Activated naive CD4-positive, alpha-beta T cell treated with anti-CD3 and anti-CD28 coated beads, Interleukin-2, amount 10 ng/mL, durations not matched to agents 7 days and 5 days (primary cell): ENCODE results near the gene OR11A1.

Source experiments
- CTCF ChIA-PET: fragments of 350-600 bp; sonication (Branson Sonifier 250); formaldehyde crosslinking; loops from one replicate; lab custom pipeline; 2021; ENCODE audit warnings: antibody characterized with exemption; lab: Charles Lee
- DNase-seq: peaks from one replicate; pipeline ENCODE4 v3.0.0-alpha.2; 2020
- H3K27ac Mint-ChIP-seq: one replicate; pipeline ENCODE4 v1.8.0; 2021; ENCODE audit warnings: mild to moderate bottlenecking, moderate library complexity, mixed read lengths
- H3K27me3 Mint-ChIP-seq: one replicate; pipeline ENCODE4 v1.8.0; 2021; ENCODE audit warnings: mild to moderate bottlenecking, mixed read lengths
- H3K36me3 Mint-ChIP-seq: one replicate; pipeline ENCODE4 v1.8.0; 2021; ENCODE audit warnings: mixed read lengths
- H3K4me1 Mint-ChIP-seq: one replicate; pipeline ENCODE4 v1.8.0; 2021; ENCODE audit warnings: mixed read lengths
- H3K4me3 Mint-ChIP-seq: one replicate; pipeline ENCODE4 v1.8.0; 2021; ENCODE audit warnings: mild to moderate bottlenecking, moderate library complexity, mixed read lengths
- H3K9me3 Mint-ChIP-seq: one replicate; pipeline ENCODE4 v1.8.0; 2021; ENCODE audit warnings: mixed read lengths

Gene OR11A1

DNA sequence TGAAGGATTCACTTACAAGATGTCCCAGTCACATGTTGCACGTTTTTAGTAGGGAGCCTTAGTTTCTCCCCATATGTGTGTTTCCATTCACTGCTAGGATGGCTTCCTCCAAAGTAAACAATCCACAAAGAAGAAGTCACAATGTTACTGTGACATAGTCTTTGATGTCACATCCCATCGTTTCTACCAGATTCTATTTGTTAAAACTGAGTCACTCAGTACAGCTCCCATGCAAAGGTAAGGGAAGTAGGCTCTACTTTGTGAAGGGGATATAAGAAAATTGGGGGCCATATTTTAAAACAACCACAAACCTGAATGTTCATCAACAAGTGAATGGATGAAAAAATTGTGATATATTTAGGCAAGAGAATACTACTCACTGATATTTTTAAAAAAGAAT lies at the start of gene OR11A1, which contains the start of gene OR2H1:
Gene OR11A1 (minus strand): TSS at position 101 of the 400 bp plus-strand sequence. CDS start 29,430 bp downstream, outside the sequence.
Gene OR2H1 (plus strand): TSS at position 185 of the 400 bp plus-strand sequence. CDS start 4,615 bp downstream, outside the sequence.
- CTCF ChIA-PET = interaction anchor here (0.7 kb wide), 1 partner anchor 11 kb away, joined by 3 read pairs; no protein-coding TSS in a partner anchor
- peaks cover 12% of the 10 kb centered on the region for H3K27me3 Mint-ChIP-seq
- H3K4me1 Mint-ChIP-seq = no peaks in the 10 kb centered on the region
- no peak within 1 kb of the TSS for H3K4me3 Mint-ChIP-seq
- no peaks in the 10 kb centered on the region for H3K36me3 Mint-ChIP-seq
- no peak within 1 kb of the TSS for H3K27ac Mint-ChIP-seq
- H3K9me3 Mint-ChIP-seq = no peaks in the 10 kb centered on the region
- DNase-seq = no peak

DNA sequence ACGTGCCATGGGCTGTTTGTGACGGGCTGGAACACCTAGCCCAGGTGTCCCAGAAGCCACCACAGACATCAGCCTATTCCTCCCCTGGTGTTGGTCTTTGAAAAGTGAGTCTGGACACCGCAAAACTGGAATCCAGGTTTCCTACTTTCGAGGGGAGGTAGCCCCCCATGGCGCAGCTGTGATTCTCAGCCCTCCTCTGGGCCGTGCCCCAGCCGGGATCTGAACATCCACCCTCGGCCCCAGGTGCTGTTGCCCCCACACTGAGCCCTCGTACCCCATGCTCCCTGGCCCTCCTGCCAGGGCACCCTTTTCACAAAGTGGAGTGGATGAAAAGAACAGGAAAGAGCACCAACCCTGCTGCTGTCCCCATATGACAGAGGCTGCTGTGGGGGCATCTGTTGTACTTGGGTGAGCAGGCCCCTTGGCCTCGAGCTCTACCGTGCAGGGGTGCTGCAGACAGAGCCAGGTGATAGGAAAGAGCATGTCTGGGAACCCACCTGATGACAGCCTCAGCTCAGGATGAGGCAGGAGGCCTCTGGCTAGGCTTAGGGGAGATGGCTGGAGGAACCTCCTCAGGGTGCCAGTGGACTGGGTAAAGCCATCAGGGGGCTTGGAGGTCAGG lies 49.7 kb upstream of the OR11A1 start:
- Mint-ChIP-seq H3K4me3 (no peak overlapping the region), H3K4me1 (no peaks in the 10 kb centered on the region)

GRCh38 chr6:29505808-29506207 lies 48.9 kb upstream of the OR11A1 start:
- no peak for DNase-seq
- Mint-ChIP-seq H3K27ac (no peak overlapping the region), H3K9me3 (no peaks in the 10 kb centered on the region), H3K36me3 (no peaks in the 10 kb centered on the region), H3K4me1 (no peaks in the 10 kb centered on the region), H3K4me3 (no peak overlapping the region), H3K27me3 (peaks cover 23% of the 10 kb centered on the region)
- CTCF ChIA-PET = no interaction called here

More for the DNA sequence above, 49.7 kb upstream of the OR11A1 start:
- DNase-seq = no peak
- Mint-ChIP-seq H3K27ac (no peak overlapping the region), H3K36me3 (no peaks in the 10 kb centered on the region), H3K9me3 (no peaks in the 10 kb centered on the region), H3K27me3 (peaks cover 25% of the 10 kb centered on the region)
- CTCF ChIA-PET = no interaction called here

- H3K27me3 Mint-ChIP-seq = peaks cover 26% of the 10 kb centered on the region
- no peak overlapping the region for H3K4me3 Mint-ChIP-seq
- no peaks in the 10 kb centered on the region for H3K9me3 Mint-ChIP-seq
- no peak overlapping the region for H3K27ac Mint-ChIP-seq
- DNase-seq = no peak
- H3K4me1 Mint-ChIP-seq = no peaks in the 10 kb centered on the region
- no peaks in the 10 kb centered on the region for H3K36me3 Mint-ChIP-seq
- CTCF ChIA-PET = no interaction called here
Measured at GRCh38 chr6:29504961-29505360, 48.1 kb upstream of the OR11A1 start.

DNA sequence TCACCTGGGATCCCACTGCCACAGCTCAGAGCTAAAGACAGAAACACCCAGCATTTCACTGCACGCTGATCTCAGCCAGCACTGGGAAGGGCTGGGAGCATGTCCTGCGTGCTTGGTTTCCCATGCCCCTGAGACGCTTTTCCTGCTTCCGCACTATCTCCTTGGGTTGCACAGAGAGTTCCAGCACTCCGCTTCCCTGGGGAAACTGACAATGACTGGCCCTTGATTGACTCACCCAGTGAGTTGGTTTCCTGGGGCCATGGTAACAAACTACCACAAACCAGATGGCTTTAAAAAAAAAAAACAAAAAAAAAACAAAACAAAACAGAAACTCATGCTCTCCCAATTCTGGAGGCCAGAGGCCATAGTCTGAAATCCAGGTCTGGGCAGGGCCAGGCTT lies 45.7 kb upstream of the OR11A1 start:
- Mint-ChIP-seq H3K36me3 (no peaks in the 10 kb centered on the region), H3K4me3 (no peak overlapping the region), H3K9me3 (no peaks in the 10 kb centered on the region), H3K27ac (no peak overlapping the region), H3K27me3 (peaks cover 26% of the 10 kb centered on the region), H3K4me1 (no peaks in the 10 kb centered on the region)
- CTCF ChIA-PET = no interaction called here
- no peak for DNase-seq

DNA sequence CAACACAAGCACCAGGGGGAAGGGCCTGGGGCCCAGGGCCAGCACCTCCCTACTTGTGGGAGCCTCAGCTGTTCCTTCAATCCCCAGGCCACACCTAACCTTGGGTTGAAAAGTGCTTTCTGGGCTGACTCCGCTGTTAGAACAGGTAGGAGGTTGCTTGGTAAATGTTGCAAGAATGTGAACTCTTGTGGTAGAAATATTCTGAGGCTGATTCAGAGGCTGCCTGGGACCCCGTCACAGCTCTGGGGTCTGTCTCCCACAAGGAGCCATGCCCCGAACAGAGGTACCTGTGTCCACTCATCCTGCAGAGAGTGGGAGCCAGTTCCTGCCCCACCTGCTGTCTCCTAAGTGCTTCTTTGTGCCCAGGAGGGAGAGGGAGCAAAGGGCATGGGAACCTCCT lies 45.3 kb upstream of the OR11A1 start:
- Mint-ChIP-seq H3K27me3 (peaks cover 31% of the 10 kb centered on the region), H3K4me1 (no peaks in the 10 kb centered on the region), H3K4me3 (no peak overlapping the region), H3K36me3 (no peaks in the 10 kb centered on the region), H3K27ac (no peak overlapping the region), H3K9me3 (no peaks in the 10 kb centered on the region)
- no peak for DNase-seq
- CTCF ChIA-PET = no interaction called here

- H3K27me3 Mint-ChIP-seq = peaks cover 37% of the 10 kb centered on the region
- no peaks in the 10 kb centered on the region for H3K4me1 Mint-ChIP-seq
- DNase-seq = no peak
- CTCF ChIA-PET = no interaction called here
- no peak overlapping the region for H3K4me3 Mint-ChIP-seq
- H3K9me3 Mint-ChIP-seq = no peaks in the 10 kb centered on the region
- no peak overlapping the region for H3K27ac Mint-ChIP-seq
- H3K36me3 Mint-ChIP-seq = no peaks in the 10 kb centered on the region
Measured at GRCh38 chr6:29501106-29501505, 44.2 kb upstream of the OR11A1 start.

DNA sequence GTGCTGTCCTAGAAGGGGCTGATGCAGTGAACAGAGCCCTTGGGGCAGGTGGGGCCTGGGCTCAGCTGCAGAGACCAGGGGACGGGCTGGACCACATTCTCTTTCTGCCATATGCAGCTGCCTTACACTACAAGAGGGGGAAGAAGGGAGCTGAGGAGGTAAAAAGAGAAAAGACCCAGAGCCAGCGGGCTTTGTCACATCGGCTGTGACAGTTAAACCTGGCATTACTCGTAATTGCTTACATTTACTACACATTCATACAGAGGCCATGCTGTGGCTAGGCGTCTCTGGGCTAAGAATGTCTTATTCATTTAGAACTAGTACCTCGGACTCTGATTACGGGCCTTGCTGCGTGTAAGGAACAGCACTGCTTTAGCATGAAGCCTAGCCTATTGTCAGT lies 43.7 kb upstream of the OR11A1 start:
- no peaks in the 10 kb centered on the region for H3K9me3 Mint-ChIP-seq
- no peaks in the 10 kb centered on the region for H3K36me3 Mint-ChIP-seq
- no peak overlapping the region for H3K4me3 Mint-ChIP-seq
- CTCF ChIA-PET = no interaction called here
- H3K4me1 Mint-ChIP-seq = no peaks in the 10 kb centered on the region
- H3K27me3 Mint-ChIP-seq = peaks cover 34% of the 10 kb centered on the region
- no peak for DNase-seq
- H3K27ac Mint-ChIP-seq = no peak overlapping the region

DNA sequence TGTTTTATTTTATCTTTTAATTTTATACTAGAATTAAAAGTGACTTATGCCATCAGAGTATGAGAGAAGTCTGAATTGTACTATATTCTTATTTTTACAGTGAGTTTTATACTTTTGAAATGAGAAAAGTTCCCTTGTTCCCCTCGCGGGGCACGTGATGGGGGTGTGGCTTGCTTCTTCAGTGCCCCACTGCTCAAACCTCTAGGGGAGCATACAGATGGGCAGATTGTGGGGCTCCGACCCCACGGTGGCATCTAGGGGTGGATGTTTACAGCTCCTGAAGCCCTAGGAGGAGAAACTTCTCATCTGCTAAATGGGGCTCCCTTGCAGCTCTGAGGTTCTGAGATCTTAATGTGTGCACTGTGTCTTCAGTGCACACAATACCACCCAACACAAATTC lies 42.8 kb upstream of the OR11A1 start:
- Mint-ChIP-seq H3K9me3 (no peaks in the 10 kb centered on the region), H3K4me1 (no peaks in the 10 kb centered on the region), H3K4me3 (no peak overlapping the region), H3K27me3 (peaks cover 34% of the 10 kb centered on the region), H3K27ac (no peak overlapping the region), H3K36me3 (no peaks in the 10 kb centered on the region)
- no peak for DNase-seq
- CTCF ChIA-PET = no interaction called here

- no peak for DNase-seq
- Mint-ChIP-seq H3K4me1 (no peaks in the 10 kb centered on the region), H3K9me3 (no peaks in the 10 kb centered on the region), H3K36me3 (no peaks in the 10 kb centered on the region), H3K4me3 (no peak overlapping the region), H3K27ac (no peak overlapping the region), H3K27me3 (peaks cover 26% of the 10 kb centered on the region)
- CTCF ChIA-PET = no interaction called here
Measured at GRCh38 chr6:29496961-29497360, 40.1 kb upstream of the OR11A1 start.

DNA sequence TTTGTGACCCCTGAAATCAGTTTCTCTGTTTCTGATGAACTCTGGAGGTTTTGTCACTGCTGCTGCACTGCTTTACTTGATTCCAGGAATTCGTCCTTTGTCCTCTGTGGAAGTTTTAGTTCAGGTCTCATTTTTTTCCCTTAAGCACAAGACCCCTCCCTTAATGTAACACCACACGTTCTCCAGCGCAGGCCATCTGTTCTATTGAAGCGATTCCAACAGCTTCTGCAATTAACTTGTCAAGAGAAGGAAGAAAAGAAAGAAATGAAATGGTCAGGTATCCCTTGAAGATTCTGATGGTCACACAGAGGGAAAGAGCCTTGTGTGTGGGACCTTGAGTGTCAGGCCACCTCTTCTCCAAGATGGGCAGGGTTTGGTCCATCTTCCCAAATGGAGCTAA lies 38.7 kb upstream of the OR11A1 start:
- no peaks in the 10 kb centered on the region for H3K36me3 Mint-ChIP-seq
- no peaks in the 10 kb centered on the region for H3K4me1 Mint-ChIP-seq
- H3K27me3 Mint-ChIP-seq = peaks cover 25% of the 10 kb centered on the region
- no peak overlapping the region for H3K4me3 Mint-ChIP-seq
- no peak overlapping the region for H3K27ac Mint-ChIP-seq
- CTCF ChIA-PET = interaction anchor here (0.6 kb wide), 1 partner anchor 89 kb away, joined by 3 read pairs; no protein-coding TSS in a partner anchor
- no peaks in the 10 kb centered on the region for H3K9me3 Mint-ChIP-seq
- no peak for DNase-seq

DNA sequence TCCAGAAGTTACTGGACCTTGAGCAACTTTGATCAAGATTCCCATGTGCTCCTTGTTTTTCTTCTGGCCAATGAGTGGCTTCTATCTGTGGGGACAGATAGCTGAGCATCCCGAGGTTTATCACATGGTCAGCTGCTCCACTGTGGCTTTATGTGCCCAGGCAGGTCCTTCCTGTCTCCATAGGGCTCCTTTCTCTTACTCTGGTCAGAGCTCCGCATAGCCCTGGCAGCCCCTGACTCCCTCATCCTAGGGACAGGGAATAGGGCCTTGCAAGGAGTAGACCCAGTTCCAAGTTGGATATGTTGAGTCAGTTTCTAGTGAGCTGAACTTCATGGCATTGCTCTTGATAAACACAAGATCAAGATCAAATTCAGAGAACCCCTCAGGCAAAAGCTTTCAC lies 37.3 kb upstream of the OR11A1 start:
- no peaks in the 10 kb centered on the region for H3K36me3 Mint-ChIP-seq
- no peak overlapping the region for H3K4me3 Mint-ChIP-seq
- peaks cover 20% of the 10 kb centered on the region for H3K27me3 Mint-ChIP-seq
- H3K9me3 Mint-ChIP-seq = no peaks in the 10 kb centered on the region
- CTCF ChIA-PET = no interaction called here
- no peaks in the 10 kb centered on the region for H3K4me1 Mint-ChIP-seq
- H3K27ac Mint-ChIP-seq = no peak overlapping the region
- no peak for DNase-seq

DNA sequence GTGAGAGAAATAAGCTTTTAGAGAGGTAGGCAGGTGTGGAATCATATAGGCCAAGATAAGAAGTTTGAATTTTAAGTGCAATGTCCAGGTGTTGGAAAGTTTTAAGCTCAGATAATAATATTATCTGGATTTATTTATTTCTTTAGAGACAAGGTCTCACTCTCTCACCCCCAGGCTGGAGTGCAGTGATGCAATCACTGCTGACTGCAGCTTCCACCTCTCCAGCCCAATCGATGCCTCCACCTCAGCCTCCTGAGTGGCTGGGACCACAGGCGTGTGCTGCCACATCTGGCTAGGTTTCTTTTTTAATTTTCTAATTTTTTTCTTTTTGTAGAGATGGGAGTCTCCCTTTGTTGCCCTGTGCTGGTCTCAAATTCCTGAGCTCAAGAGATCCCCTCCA lies 36.4 kb upstream of the OR11A1 start:
- CTCF ChIA-PET = no interaction called here
- no peak overlapping the region for H3K4me3 Mint-ChIP-seq
- no peak for DNase-seq
- H3K4me1 Mint-ChIP-seq = no peaks in the 10 kb centered on the region
- H3K27me3 Mint-ChIP-seq = peaks cover 20% of the 10 kb centered on the region
- H3K9me3 Mint-ChIP-seq = no peaks in the 10 kb centered on the region
- no peak overlapping the region for H3K27ac Mint-ChIP-seq
- H3K36me3 Mint-ChIP-seq = no peaks in the 10 kb centered on the region

DNA sequence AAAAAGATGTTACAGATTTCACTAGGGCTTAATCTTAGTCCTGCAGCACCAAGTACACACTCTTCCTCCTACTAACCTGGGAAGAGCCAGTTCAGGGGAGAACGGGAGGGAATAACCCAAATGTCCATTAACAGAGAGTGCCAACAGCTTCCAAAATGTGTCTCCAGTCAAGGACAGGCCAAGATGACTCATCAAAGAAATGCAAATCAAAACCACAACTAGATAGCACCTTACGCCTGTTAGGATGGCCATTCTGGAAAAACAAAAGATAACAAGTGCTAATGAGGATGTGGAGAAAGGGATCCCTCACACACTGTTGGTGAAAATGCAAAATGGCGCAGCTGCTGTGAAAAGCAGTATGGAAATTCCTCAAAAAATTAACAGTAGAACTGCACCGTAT lies 34.7 kb upstream of the OR11A1 start:
- no peak overlapping the region for H3K4me3 Mint-ChIP-seq
- H3K36me3 Mint-ChIP-seq = no peaks in the 10 kb centered on the region
- CTCF ChIA-PET = no interaction called here
- H3K9me3 Mint-ChIP-seq = no peaks in the 10 kb centered on the region
- H3K4me1 Mint-ChIP-seq = no peaks in the 10 kb centered on the region
- H3K27me3 Mint-ChIP-seq = peaks cover 9% of the 10 kb centered on the region
- no peak overlapping the region for H3K27ac Mint-ChIP-seq
- no peak for DNase-seq

DNA sequence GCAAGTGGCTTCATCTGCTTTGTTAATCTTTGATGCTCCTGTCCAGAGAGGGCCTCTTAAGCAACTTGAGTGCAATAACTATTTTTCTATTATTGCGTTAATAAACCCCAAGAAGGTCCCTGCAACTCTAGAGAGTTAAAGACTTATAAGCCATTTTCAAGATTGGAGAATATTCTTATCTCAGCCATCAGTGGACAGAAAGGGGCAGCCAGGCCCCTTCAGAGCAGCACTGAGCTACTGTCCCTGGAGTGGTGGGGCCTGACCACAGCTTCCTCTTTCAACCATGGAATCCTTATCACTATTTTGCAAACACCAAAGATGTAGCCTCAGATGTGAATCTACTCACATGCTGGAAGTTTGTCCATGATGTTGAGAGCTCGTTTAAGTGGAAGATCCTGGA lies 33.7 kb upstream of the OR11A1 start:
- CTCF ChIA-PET = no interaction called here
- no peak overlapping the region for H3K27ac Mint-ChIP-seq
- H3K27me3 Mint-ChIP-seq = peaks cover 5% of the 10 kb centered on the region

More for the DNA sequence above, 33.7 kb upstream of the OR11A1 start:
- H3K9me3 Mint-ChIP-seq = no peaks in the 10 kb centered on the region
- no peak for DNase-seq
- no peaks in the 10 kb centered on the region for H3K4me1 Mint-ChIP-seq
- no peak overlapping the region for H3K4me3 Mint-ChIP-seq
- H3K36me3 Mint-ChIP-seq = no peaks in the 10 kb centered on the region
